B cell (primary cell): ENCODE measurements around the gene ERVFRD-1. TPM values are rescaled to one million over a fixed set of nuclear protein-coding genes. Genes with fewer than 3 reads are reported as not detected.

Source experiments
- ATAC-seq: fragments of 200-7000 bp; cut with Tn5 transposase; one replicate; pipeline ENCODE4 v1.10.0; 2021; ENCODE audit warnings: low read depth, mild to moderate bottlenecking, moderate number of reproducible peaks, moderate library complexity
- CTCF ChIA-PET: fragments of 350-600 bp; sonication (Branson Sonifier 250); formaldehyde crosslinking; loops from one replicate; lab custom pipeline; 2021; ENCODE audit warnings: antibody characterized with exemption, inconsistent platforms; lab: Charles Lee
- POLR2A ChIA-PET: fragments of 350-600 bp; sonication (Branson Sonifier 250); formaldehyde crosslinking; loops from one replicate; lab custom pipeline; 2021; ENCODE audit warnings: antibody characterized with exemption; lab: Charles Lee
- DNase-seq: peaks from one replicate; pipeline ENCODE4 v3.0.0; 2013
- H2AFZ ChIP-seq: 2 replicates; pipeline ENCODE4 v1.6.1; 2012; ENCODE audit warnings: mild to moderate bottlenecking, low read depth, low read length; ENCODE audit not compliant: insufficient read depth, poor library complexity, severe bottlenecking
- H3K27ac ChIP-seq, 2 donors: 1 replicate in 1 of 2; 2 replicates in 1 of 2; pipeline ENCODE4 v1.5.1; 2012 to 2013; ENCODE audit warnings: low read length in 2 of 2, mild to moderate bottlenecking in 2 of 2, moderate library complexity in 1 of 2
- H3K27me3 ChIP-seq, 4 experiments: fragments of 200-600 bp in 1 of 4; sonication (generic) in 1 of 4; replicated peaks in 1 of 4; 1 replicate in 2 of 4; 2 replicates in 2 of 4; pipeline versions ENCODE4 v1.6.1 to v1.7.0; 2013 to 2016; ENCODE audit warnings: low read length in 3 of 4, mild to moderate bottlenecking in 2 of 4, mixed read lengths in 1 of 4, moderate library complexity in 1 of 4; ENCODE audit not compliant: insufficient read depth in 4 of 4, control insufficient read depth in 3 of 4; ENCODE audit errors: control extremely low read depth in 1 of 4
- H3K36me3 ChIP-seq, 2 experiments: replicated peaks in 1 of 2; 1 replicate in 1 of 2; 2 replicates in 1 of 2; pipeline versions ENCODE4 v1.6.1 to v1.7.1; 2013; ENCODE audit warnings: low read length in 1 of 2; ENCODE audit not compliant: insufficient read depth in 2 of 2, control insufficient read depth in 1 of 2; ENCODE audit errors: control extremely low read depth in 1 of 2, extremely low read depth in 1 of 2
- H3K4me1 ChIP-seq, 2 donors: fragments of 200-600 bp in 1 of 2; sonication (generic) in 1 of 2; 1 replicate in 1 of 2; 2 replicates in 1 of 2; pipeline versions ENCODE4 v1.5.1 to v1.6.1; 2013 to 2017; ENCODE audit warnings: low read length in 2 of 2; ENCODE audit not compliant: control insufficient read depth in 2 of 2, insufficient read depth in 2 of 2
- H3K4me2 ChIP-seq: replicated peaks from 2 replicates; pipeline ENCODE3; 2012; ENCODE audit warnings: mild to moderate bottlenecking, low read depth, low read length; ENCODE audit not compliant: poor library complexity, severe bottlenecking
- H3K4me3 ChIP-seq, 5 experiments: fragments of 200-600 bp in 1 of 5; sonication (generic) in 1 of 5; 1 replicate in 3 of 5; 2 replicates in 2 of 5; pipeline versions ENCODE4 v1.5.1 to v1.7.0; 2011 to 2016; ENCODE audit warnings: low read length in 4 of 5, mild to moderate bottlenecking in 4 of 5, low read depth in 2 of 5, control low read depth in 1 of 5, moderate library complexity in 1 of 5; ENCODE audit not compliant: insufficient read depth in 1 of 5; ENCODE audit errors: control extremely low read depth in 1 of 5, extremely low read depth in 1 of 5
- H3K79me2 ChIP-seq: fragments of 200-600 bp; sonication (generic); one replicate; pipeline ENCODE4 v1.6.0; 2016; ENCODE audit warnings: low read length; ENCODE audit not compliant: control insufficient read depth, insufficient read depth
- H3K9ac ChIP-seq: fragments of 200-600 bp; sonication (generic); 2 replicates; pipeline ENCODE4 v1.6.1; 2017; ENCODE audit warnings: mild to moderate bottlenecking, low read length, moderate library complexity
- H3K9me3 ChIP-seq, 3 donors: one replicate each; pipeline versions ENCODE4 v1.6.1 to v1.7.1; 2013; ENCODE audit warnings: low read length in 2 of 3; ENCODE audit not compliant: control insufficient read depth in 2 of 3, insufficient read depth in 1 of 3; ENCODE audit errors: control extremely low read depth in 1 of 3
- H4K20me1 ChIP-seq: 2 replicates; pipeline ENCODE4 v1.6.0; 2012; ENCODE audit warnings: mild to moderate bottlenecking, low read length; ENCODE audit not compliant: insufficient read depth, control insufficient read depth, poor library complexity, severe bottlenecking
- H3K27ac Mint-ChIP-seq: one replicate; pipeline ENCODE4 v1.8.0; 2021; ENCODE audit warnings: mixed read lengths
- H3K27me3 Mint-ChIP-seq: one replicate; pipeline ENCODE4 v1.8.0; 2021; ENCODE audit warnings: mixed read lengths
- H3K4me1 Mint-ChIP-seq: one replicate; pipeline ENCODE4 v1.8.0; 2021; ENCODE audit warnings: mixed read lengths
- H3K4me3 Mint-ChIP-seq: one replicate; pipeline ENCODE4 v1.8.0; 2021; ENCODE audit warnings: mixed read lengths
- H3K9me3 Mint-ChIP-seq: one replicate; pipeline ENCODE4 v1.8.0; 2022; ENCODE audit warnings: mixed read lengths; ENCODE audit not compliant: insufficient read depth
- CTCF ChIP-seq: fragments of 200-600 bp; IDR thresholded peaks from one replicate; pipeline ENCODE4 v1.8.0; 2022; ENCODE audit warnings: antibody characterized with exemption, mild to moderate bottlenecking
- EZH2 ChIP-seq: IDR thresholded peaks from 2 replicates; pipeline ENCODE4 v1.6.1; 2012; ENCODE audit warnings: borderline replicate concordance, low read depth, mild to moderate bottlenecking, moderate library complexity, low read length; ENCODE audit not compliant: insufficient read depth, poor library complexity, severe bottlenecking
- WGBS: methylation state at CpG from one replicate; pipeline ENCODE4 v1.1.5; 2013; ENCODE audit warnings: missing lambda C conversion rate; ENCODE audit not compliant: insufficient coverage; 5-methylcytosine and 5-hydroxymethylcytosine counted together
- intact Hi-C: fragments of 100-400 bp; cut with micrococcal nuclease; formaldehyde crosslinking; loops from one replicate; pipeline ENCODE4 v1.10.0; 2022
- polyA plus RNA-seq: library from polyadenylated mRNA; depleted of rRNA; stranded (reverse); fragments of >200 nt; gene quantifications from 2 replicates; pipeline ENCODE4 v1.2.3, GENCODE V29; 2012
- total RNA-seq, 2 donors: library from RNA; stranded (reverse); fragments of 120-200 nt in 1 of 2; gene quantifications; 1 replicate in 1 of 2; 2 replicates in 1 of 2; pipeline versions ENCODE4 v1.2.3 to v1.2.4, GENCODE V29; 2013 to 2022

Gene ERVFRD-1
- total and polyA plus RNA-seq, 2 donors (not counting 1 experiment from before 2014, with no cell fraction given): not detected

GRCh38 chr6:11065436-11066202 is 45.9 kb downstream of the ERVFRD-1 start:
- Histone ChIP-seq H3K4me1 (no peaks in the 10 kb centered on the region), H4K20me1 (no peaks in the 10 kb centered on the region), H3K36me3 (no peaks in the 10 kb centered on the region), H3K27ac (no peak overlapping the region), H3K27me3 (peaks cover 0 to 3% (median 3%) of the 10 kb centered on the region in 4 experiments), H3K4me3 (no peak overlapping the region), H2AFZ (no peak overlapping the region), H3K9ac (no peak overlapping the region), H3K9me3 (no peaks in the 10 kb centered on the region), H3K79me2 (no peaks in the 10 kb centered on the region), H3K4me2 (no peak overlapping the region)
- WGBS: 94% methylated on average over 4 of the region's 6 CpGs
- CTCF ChIA-PET: interaction anchor here (0.9 to 4.8 kb wide), 4 partner anchors 14 to 589 kb away, joined by 3 to 32 read pairs (median 8); no protein-coding TSS in a partner anchor
- no peak for ATAC-seq
- no peak overlapping the region for H3K27ac Mint-ChIP-seq
- H3K27me3 Mint-ChIP-seq: peaks cover 12% of the 10 kb centered on the region
- TF ChIP-seq EZH2: no peak
- TF ChIP-seq CTCF: no peak
- no peak for DNase-seq
- H3K4me1 Mint-ChIP-seq: no peaks in the 10 kb centered on the region
- POLR2A ChIA-PET: no interaction called here
- no peak overlapping the region for H3K4me3 Mint-ChIP-seq
- intact Hi-C loops: loop anchor here (5.0 kb wide), 1 partner anchor 263 kb away; no protein-coding TSS in a partner anchor
- H3K9me3 Mint-ChIP-seq: no peaks in the 10 kb centered on the region

GRCh38 chr6:11064836-11065235 is 46.7 kb downstream of the ERVFRD-1 start:
- Mint-ChIP-seq H3K9me3 (no peaks in the 10 kb centered on the region), H3K4me1 (no peaks in the 10 kb centered on the region)
- intact Hi-C loops: loop anchor here (5.0 kb wide), 1 partner anchor 263 kb away; no protein-coding TSS in a partner anchor

More at GRCh38 chr6:11064836-11065235, 46.7 kb downstream of the ERVFRD-1 start:
- Histone ChIP-seq H3K4me1 (no peaks in the 10 kb centered on the region), H3K9me3 (no peaks in the 10 kb centered on the region), H3K27me3 (peaks cover 0 to 3% (median 3%) of the 10 kb centered on the region in 4 experiments), H4K20me1 (no peaks in the 10 kb centered on the region), H3K4me2 (no peak overlapping the region), H3K4me3 (no peak overlapping the region), H3K9ac (no peak overlapping the region), H3K27ac (no peak overlapping the region), H3K36me3 (no peaks in the 10 kb centered on the region), H3K79me2 (no peaks in the 10 kb centered on the region), H2AFZ (no peak overlapping the region)
- TF ChIP-seq EZH2 (no peak), CTCF (no peak)
- Mint-ChIP-seq H3K4me3 (no peak overlapping the region), H3K27me3 (peaks cover 18% of the 10 kb centered on the region), H3K27ac (no peak overlapping the region)
- ATAC-seq: no peak
- POLR2A ChIA-PET: no interaction called here
- CTCF ChIA-PET: interaction anchor here (4.8 kb wide), 1 partner anchor 585 kb away, joined by 32 read pairs; no protein-coding TSS in a partner anchor
- 100% methylated on average over 1 of the region's 3 CpGs for WGBS
- no peak for DNase-seq
